Renal cortex interstitium (tissue), 11 donors: ENCODE data around the gene MCC. TPM values are rescaled to one million over a fixed set of nuclear protein-coding genes. Genes with fewer than 3 reads are reported as not detected.

ENCODE experiments used
- DNase-seq, 11 donors: peaks; one replicate each; pipeline ENCODE4 v3.0.0-alpha.2; 2013; ENCODE audit warnings: low read depth in 9 of 11, low spot score in 4 of 11; ENCODE audit errors: extremely low read depth in 1 of 11
- polyA plus RNA-seq, 3 donors: library from polyadenylated mRNA; unstranded; fragments of 120-200 nt; gene quantifications; one replicate each; pipeline ENCODE4 v1.2.1, GENCODE V29; 2013; ENCODE audit not compliant: insufficient read length in 3 of 3

The MCC gene
- polyA plus RNA-seq, 3 donors: 28.4 to 32.1 (median 29.9) TPM

DNA sequence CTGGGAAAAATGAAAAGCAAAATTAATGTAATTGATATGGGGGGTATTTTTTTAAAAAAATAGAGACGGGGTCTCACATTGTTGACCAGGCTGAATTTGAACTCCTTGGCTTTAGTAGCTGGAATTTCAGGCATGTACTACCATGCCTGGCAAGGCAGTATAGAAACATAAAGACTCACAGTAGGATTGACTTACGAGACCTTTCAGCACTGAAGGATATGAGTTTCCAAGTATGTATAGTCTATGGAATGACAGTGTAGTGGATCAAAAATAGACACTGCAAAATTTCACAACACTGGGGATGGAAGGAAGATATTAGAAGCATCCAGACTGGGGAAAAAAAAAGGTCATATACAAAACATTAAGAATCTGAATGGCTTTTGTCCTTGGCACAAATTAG, 504.9 kb downstream of the MCC start:
- no peak for DNase-seq

DNA sequence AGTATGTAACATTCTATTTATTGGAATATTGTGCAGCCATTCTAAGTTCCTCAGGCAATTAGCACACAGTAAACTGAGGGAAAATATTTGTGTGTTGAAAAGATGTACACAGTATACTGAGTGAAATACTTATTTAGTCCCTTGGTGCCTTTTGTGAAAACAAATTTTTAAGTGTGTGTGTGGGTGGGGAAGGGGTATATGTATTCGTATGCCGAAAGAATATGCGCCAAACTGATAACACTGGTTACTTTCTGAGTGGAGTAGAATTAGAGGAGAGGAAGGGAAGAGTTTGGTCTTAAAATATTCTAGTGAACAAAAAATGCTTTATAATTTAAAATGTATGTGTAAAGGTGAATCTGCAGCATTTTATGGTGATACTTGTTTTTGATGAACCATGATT, 508.5 kb downstream of the MCC start:
- no peak for DNase-seq

- DNase-seq: no peak
Observed at GRCh38 chr5:112978836-112979235, 509.4 kb downstream of the MCC start.

DNA sequence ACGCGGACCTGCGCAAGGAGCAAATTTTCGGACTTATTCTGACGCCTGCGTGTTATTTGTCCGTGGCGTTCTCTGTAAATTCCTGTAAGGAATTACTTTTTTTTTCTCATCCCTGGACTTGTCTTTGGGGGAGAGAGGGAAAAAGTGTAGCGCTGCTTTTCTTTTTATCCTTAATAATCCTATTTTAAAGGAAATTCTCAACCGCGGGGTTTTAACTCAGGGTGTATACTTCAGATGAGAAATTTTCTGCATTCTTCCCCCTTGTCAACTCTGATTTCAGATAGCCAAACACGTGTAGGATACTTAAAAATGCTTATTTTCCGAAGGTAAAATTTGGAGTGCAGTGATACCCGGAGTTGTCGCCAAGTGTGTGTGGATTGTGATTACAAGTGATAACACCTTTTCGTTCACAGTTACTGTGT, 510.8 kb downstream of the MCC start:
- peak in 1 of 11 donors; percentile 25 for DNase-seq

DNA sequence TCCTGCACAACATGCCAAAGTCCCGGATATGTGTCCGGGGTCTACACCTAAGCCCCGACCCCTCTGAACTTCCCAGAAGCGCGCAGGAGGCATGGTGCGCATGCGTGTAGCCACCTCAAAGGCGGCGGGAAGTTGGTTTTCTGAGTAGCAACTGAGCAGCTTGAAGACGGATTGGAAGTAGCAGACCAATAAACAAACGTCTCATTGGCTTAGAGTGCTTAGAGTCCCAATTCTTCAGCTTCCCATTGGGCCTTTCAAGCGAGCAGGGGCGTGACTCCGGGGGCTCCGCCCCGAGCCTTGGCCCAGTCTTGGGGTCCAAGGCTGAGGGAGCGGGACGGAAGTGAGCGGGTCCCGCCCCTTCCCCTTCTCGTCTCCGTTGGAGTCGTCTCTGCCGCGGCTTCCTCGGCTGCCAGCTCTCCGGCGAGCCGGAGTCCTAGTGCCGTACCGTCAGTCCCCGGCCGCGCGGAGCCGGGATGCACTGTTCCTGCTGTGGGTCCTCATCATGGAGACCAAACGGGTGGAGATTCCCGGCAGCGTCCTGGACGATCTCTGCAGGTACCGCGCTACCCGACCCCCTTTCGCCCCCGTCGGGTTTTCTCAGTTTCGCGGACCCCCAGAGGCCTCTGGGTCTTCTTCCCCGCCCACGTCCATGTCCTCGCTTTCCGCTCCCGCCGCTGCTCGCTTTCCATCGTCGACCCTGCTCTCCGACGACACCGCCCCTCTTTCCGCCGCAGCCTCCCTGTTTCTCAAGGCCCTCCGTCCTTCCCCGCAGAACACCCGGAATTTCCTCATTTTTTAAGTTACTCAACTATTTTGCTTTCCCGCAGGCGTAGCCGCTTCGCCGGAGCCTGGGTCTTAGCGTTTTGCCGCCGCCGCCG, 511.6 kb downstream of the MCC start, which contains the start of gene DCP2:
DCP2 (plus strand) TSS at position 367 of the 878 bp plus-strand sequence; CDS start at position 503, 136 bp downstream.
- peak; percentile 96 to 100 (median 98) for DNase-seq

DNA sequence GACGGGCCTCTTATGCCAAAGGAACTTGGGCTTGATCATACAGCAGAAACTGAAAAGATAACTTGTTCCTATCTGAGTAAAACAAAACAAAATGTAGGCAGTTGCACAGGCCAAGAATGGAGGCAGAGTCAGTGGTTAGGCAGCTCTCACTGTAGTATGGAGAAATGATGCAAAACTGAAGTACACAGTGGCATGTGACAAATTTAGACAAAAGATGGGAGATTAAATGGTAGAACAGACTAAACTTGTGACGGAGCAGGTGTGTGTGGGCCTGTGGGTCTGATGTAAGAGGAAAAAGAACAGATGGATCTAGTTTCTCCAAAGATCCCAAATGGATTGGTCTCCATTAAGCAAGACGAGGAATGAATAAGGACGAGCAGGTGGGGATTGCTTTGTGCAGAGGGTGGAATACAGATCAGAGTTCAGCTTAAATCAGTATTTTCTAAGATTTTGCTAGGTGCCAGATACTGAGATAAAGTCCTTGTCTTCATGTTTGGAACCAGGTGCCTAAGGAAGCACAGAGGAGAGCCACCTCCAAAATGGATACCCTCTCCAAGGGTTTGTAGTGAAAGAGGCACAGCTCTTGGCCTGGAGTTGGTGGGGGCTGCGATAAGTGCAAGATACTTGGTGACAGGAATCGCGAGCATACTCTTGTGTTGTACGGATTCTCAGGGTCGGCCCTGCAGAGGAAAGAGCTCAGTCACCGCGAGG, 512.4 kb downstream of the MCC start:
- no peak for DNase-seq

DNA sequence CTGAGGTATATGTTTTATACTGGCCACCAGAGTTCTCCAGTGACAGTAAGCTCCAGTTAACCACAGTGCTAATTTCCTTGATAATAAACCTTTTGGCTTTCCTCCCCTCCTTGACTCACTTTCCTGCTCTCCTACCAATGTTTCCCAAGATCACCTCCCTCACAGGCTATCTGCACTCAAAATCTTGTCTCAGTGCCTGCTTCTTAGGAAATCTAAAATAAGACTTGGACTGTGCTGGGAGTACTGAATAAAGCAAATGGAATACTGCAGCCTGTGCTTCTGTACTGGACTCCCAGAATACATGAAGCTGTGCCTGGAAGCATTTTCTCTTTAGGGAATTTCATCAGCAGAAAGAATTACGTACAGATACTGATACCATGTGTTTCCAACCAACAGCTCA, 513.4 kb downstream of the MCC start:
- DNase-seq: no peak

DNA sequence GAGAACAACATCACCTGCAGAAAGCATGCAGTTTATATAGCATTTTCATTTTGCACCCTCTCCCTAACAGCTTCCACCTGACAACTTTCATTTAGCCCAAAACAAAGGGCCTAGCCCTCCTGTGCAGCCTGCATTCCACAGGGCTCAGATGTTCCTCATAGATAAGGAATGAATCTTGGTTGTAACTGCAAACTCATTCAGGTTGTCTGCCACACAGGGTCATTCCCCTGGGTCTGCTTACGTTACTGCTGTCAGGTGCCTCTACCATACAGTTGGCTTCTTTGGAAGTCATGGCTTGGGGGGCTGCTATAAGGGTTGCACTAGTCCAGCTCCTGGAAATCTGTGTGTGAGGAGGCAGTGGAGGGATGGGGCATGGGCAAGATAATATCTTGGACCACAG, 514.3 kb downstream of the MCC start:
- DNase-seq: no peak

GRCh38 chr5:112973036-112973435, 515.2 kb downstream of the MCC start:
- DNase-seq: no peak

Other genes with a start within 250 kb of the MCC start
- gene TSSK1B, start 53.5 kb downstream of the MCC start, polyA plus RNA-seq: under 1 TPM in 1 of 3 donors, not detected in 2; 0.09 TPM
- gene YTHDC2, start 25.2 kb upstream of the MCC start, polyA plus RNA-seq: 10 to 100 TPM; 28.0 to 42.3 (median 33.0) TPM